ENCODE data around the gene SMARCD3. TPM values are rescaled to one million over a fixed set of nuclear protein-coding genes. Genes with fewer than 3 reads are reported as not detected.

Gene SMARCD3
- total and polyA plus RNA-seq, 2 of the 8 experiments (the other 6 are each of a cell fraction or from before 2014, with no cell fraction given): 3.0 to 5.6 TPM

GRCh38 chr7:151282111-151282510 lies 33.6 kb upstream of the SMARCD3 start:
- no peaks in the 10 kb centered on the region for H3K9me3 ChIP-seq (ENCODE audit: insufficient read depth in 2 of 2, low read depth in 1 of 2, low read length in 1 of 2)
- no peak overlapping the region for H3K23ac ChIP-seq (ENCODE audit: insufficient read length)
- H2BK15ac ChIP-seq (ENCODE audit: low read length): peak overlapping the region; percentile 81; the same call in 1 of the 2 replicates
- H2BK120ac ChIP-seq (replicated peaks; ENCODE audit: low read depth, low read length): no peak overlapping the region
- 81% methylated on average over 8 of the region's 8 CpGs; no CpG with 5 or more reads in 1 of the 2 experiments for WGBS, 2 experiments (ENCODE audit: extremely low coverage in 1 of 2, insufficient coverage in 1 of 2, insufficient read length in 1 of 2, insufficient replicate concordance in 2 of 2, low coverage in 1 of 2, low lambda C conversion rate in 2 of 2, missing lambda C conversion rate in 1 of 2)
- H2BK5ac ChIP-seq (ENCODE audit: low read depth, low read length): no peak overlapping the region
- H3K4me3 ChIP-seq (ENCODE audit: extremely low read depth in 1 of 4, insufficient read depth in 2 of 4, low read depth in 3 of 4, low read length in 4 of 4): no peak overlapping the region
- ChIA-PET CTCF (ENCODE audit: partially characterized antibody) (interaction anchor here (1.0 to 1.5 kb wide), 6 partner anchors 25 to 274 kb away, joined by 3 to 5 read pairs (median 4); no protein-coding TSS in a partner anchor), POLR2A (ENCODE audit: partially characterized antibody) (no interaction called here)
- no peak overlapping the region for H3K27ac ChIP-seq (ENCODE audit: low read depth, low read length)
- H2AK5ac ChIP-seq (ENCODE audit: low read depth, low read length): 0 out of 2 replicates have a peak overlapping the region, but pooled peaks have one; percentile 39
- H3K4ac ChIP-seq (replicated peaks; ENCODE audit: insufficient read length, low read depth, low read length): no peak overlapping the region
- FAIRE-seq (no peak), DNase-seq (ENCODE audit: low read depth in 1 of 2, low spot score in 2 of 2) (no peak)
- H2BK20ac ChIP-seq (ENCODE audit: low read length): no peak overlapping the region
- H3K23me2 ChIP-seq (ENCODE audit: low read depth, low read length): peaks cover 2% of the 10 kb centered on the region; the same call in 1 of the 2 replicates
- H4K5ac ChIP-seq (ENCODE audit: insufficient read length, low read depth, low read length): no peak overlapping the region
- H3K14ac ChIP-seq (ENCODE audit: insufficient read length): no peak overlapping the region
- peaks cover 0 to 11% (median 8%) of the 10 kb centered on the region in 4 experiments; a peak in 5 of 7 replicates for H3K27me3 ChIP-seq (replicated peaks in 1 of 4; ENCODE audit: control insufficient read depth in 3 of 4, extremely low read depth in 1 of 4, insufficient read depth in 3 of 4, low read length in 3 of 4)
- H4K8ac ChIP-seq (ENCODE audit: extremely low read depth, insufficient read depth, low read length): no peak overlapping the region; the same call in 1 of the 2 replicates
- H4K20me1 ChIP-seq (replicated peaks in 1 of 2; ENCODE audit: control insufficient read depth in 1 of 2, insufficient read depth in 2 of 2, low read length in 2 of 2): no peaks in the 10 kb centered on the region
- H3K56ac ChIP-seq (replicated peaks; ENCODE audit: insufficient read length, low read depth, low read length): no peak overlapping the region
- H3K4me1 ChIP-seq (replicated peaks in 1 of 4; ENCODE audit: control insufficient read depth in 3 of 4, insufficient read depth in 4 of 4, low read length in 3 of 4): peaks cover 0 to 13% (median 4%) of the 10 kb centered on the region in 4 experiments; a peak in 5 of 7 replicates
- no peaks in the 10 kb centered on the region for H3K36me3 ChIP-seq (ENCODE audit: control insufficient read depth in 2 of 4, insufficient read depth in 4 of 4, low read length in 3 of 4)
- peak overlapping the region; percentile 60; the same call in 1 of the 2 replicates for H2BK12ac ChIP-seq (ENCODE audit: low read depth, low read length)
- H4K91ac ChIP-seq (replicated peaks; ENCODE audit: insufficient read length, low read length): peak overlapping the region; percentile 7
- no peak overlapping the region; the same call in 1 of the 2 replicates for H3K18ac ChIP-seq (ENCODE audit: extremely low read depth, low read length)
- H3K4me2 ChIP-seq (ENCODE audit: insufficient read depth in 1 of 2, low read depth in 2 of 2, low read length in 2 of 2): no peak overlapping the region; a peak in 1 of 4 replicates
- no peaks in the 10 kb centered on the region for H3K79me2 ChIP-seq (ENCODE audit: control insufficient read depth in 1 of 2, insufficient read depth in 2 of 2, low read length in 2 of 2)
- H3K79me1 ChIP-seq (ENCODE audit: low read depth, low read length): no peaks in the 10 kb centered on the region
- 0 out of 2 replicates have a peak overlapping the region, but pooled peaks have one; percentile 24 for H2AFZ ChIP-seq (ENCODE audit: low read length)
- H3K9ac ChIP-seq (replicated peaks in 1 of 4; ENCODE audit: extremely low read depth in 1 of 4, low read depth in 3 of 4, low read length in 3 of 4): no peak overlapping the region
- TF ChIP-seq, protein P1, sequence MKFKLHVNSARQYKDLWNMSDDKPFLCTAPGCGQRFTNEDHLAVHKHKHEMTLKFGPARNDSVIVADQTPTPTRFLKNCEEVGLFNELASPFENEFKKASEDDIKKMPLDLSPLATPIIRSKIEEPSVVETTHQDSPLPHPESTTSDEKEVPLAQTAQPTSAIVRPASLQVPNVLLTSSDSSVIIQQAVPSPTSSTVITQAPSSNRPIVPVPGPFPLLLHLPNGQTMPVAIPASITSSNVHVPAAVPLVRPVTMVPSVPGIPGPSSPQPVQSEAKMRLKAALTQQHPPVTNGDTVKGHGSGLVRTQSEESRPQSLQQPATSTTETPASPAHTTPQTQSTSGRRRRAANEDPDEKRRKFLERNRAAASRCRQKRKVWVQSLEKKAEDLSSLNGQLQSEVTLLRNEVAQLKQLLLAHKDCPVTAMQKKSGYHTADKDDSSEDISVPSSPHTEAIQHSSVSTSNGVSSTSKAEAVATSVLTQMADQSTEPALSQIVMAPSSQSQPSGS (IDR thresholded peaks at IDR 0.05; ENCODE audit: low read length): no peak
- no peak for TF ChIP-seq TEAD4 (IDR thresholded peaks at IDR 0.05; ENCODE audit: low read depth, low read length)
- TF ChIP-seq, protein P2, sequence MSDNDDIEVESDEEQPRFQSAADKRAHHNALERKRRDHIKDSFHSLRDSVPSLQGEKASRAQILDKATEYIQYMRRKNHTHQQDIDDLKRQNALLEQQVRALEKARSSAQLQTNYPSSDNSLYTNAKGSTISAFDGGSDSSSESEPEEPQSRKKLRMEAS (IDR thresholded peaks at IDR 0.05): no peak
- TF ChIP-seq CHD1 (IDR thresholded peaks at IDR 0.05; ENCODE audit: low read depth, low read length): no peak
- TF ChIP-seq EP300 (IDR thresholded peaks at IDR 0.05; ENCODE audit: borderline replicate concordance in 1 of 2, low read depth in 2 of 2, low read length in 2 of 2): no peak
- no peak for TF ChIP-seq SP2 (IDR thresholded peaks at IDR 0.05; ENCODE audit: low read length)
- TF ChIP-seq POU5F1 (IDR thresholded peaks at IDR 0.05; ENCODE audit: low read depth, low read length): no peak
- TF ChIP-seq TAF1 (IDR thresholded peaks at IDR 0.05; ENCODE audit: low read depth, low read length): no peak
- no peak for TF ChIP-seq KDM4A (IDR thresholded peaks at IDR 0.05; ENCODE audit: low read depth, low read length, severe bottlenecking)
- no peak for TF ChIP-seq PHF8 (conservative IDR thresholded peaks at IDR 0.05; ENCODE audit: low read depth, low read length)
- TF ChIP-seq POLR2A (IDR thresholded peaks at IDR 0.05; ENCODE audit: control extremely low read depth in 1 of 2, low read depth in 2 of 2, low read length in 2 of 2): no peak
- no peak for TF ChIP-seq HDAC6 (IDR thresholded peaks at IDR 0.05; ENCODE audit: low read depth, low read length)

Measured in H1 (cell line).